ENCODE results near the gene LRRIQ4. TPM values are rescaled to one million over a fixed set of nuclear protein-coding genes. Genes with fewer than 3 reads are reported as not detected.
A peak's percentile ranks its signal among the peaks of the same experiment; 100 is the strongest.

Gene LRRIQ4
- total RNA-seq, 6 experiments from 2014 or later = not detected

DNA sequence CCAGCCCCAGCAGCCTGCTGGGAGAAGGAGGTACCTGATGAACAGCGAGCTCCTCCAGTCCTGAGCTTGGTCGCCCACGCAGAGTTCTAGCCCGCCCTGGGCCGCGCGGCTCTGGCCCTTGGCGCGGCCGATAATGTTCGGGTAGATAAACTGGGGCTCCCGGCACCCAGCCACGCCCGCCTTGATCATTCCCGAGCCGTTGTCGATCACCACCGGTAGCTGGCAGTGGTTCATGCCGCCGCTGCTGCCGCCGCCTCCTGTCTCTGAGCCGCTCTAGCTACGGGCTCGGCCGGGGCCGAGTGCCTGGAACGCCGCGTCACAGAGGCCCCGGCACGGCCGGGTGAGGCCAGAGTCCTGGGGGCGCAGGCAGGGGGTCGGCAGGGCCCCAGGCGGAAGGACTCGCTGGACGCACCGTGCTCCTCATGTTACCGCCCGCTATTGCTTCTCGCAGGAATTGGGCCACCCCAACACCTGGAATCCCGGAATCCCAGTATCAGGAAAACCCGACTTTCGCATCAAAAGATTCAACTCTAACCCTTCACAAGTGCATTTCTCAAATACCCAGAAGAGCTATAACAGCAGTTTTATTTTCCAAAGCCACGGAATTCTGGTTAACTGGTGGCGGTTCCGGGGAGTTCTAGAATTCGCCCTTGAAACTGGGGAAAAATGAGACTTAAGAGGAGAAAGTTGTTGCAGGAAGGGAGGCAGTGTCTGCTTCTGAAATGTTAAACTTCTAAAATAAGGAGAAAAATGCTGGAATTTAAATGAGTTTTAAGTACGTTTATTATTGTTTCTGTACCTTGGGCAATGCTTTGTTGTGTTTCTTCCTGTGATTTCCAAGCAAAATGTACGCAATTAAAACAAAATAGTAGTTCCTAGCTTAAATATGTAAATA is 43.1 kb upstream of the LRRIQ4 start, which contains the start of gene ACTRT3:
TSS of gene ACTRT3 (minus strand) at position 275 of the 895 bp plus-strand sequence. CDS start at position 234, 41 bp downstream.
- H3K36me3 ChIP-seq = peaks cover 0 to 3% (median 0%) of the 10 kb centered on the region in 4 donors
- ATAC-seq (peak; percentile 10 to 53 (median 20)), DNase-seq (peak; percentile 74 to 80 (median 78))
- WGBS (ENCODE audit: insufficient coverage, low coverage, low lambda C conversion rate, missing lambda C conversion rate) = 0% methylated on average over 29 of the region's 51 CpGs
- H3K27me3 ChIP-seq = no peaks in the 10 kb centered on the region
- H3K4me3 ChIP-seq = peak within 1 kb of the TSS; percentile 48 to 69 (median 58)
- peak within 1 kb of the TSS; percentile 74 to 92 (median 90) for H3K27ac ChIP-seq
- TF ChIP-seq, protein P1, sequence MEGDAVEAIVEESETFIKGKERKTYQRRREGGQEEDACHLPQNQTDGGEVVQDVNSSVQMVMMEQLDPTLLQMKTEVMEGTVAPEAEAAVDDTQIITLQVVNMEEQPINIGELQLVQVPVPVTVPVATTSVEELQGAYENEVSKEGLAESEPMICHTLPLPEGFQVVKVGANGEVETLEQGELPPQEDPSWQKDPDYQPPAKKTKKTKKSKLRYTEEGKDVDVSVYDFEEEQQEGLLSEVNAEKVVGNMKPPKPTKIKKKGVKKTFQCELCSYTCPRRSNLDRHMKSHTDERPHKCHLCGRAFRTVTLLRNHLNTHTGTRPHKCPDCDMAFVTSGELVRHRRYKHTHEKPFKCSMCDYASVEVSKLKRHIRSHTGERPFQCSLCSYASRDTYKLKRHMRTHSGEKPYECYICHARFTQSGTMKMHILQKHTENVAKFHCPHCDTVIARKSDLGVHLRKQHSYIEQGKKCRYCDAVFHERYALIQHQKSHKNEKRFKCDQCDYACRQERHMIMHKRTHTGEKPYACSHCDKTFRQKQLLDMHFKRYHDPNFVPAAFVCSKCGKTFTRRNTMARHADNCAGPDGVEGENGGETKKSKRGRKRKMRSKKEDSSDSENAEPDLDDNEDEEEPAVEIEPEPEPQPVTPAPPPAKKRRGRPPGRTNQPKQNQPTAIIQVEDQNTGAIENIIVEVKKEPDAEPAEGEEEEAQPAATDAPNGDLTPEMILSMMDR (IDR thresholded peaks at IDR 0.05) = no peak
- peak; percentile 78 for TF ChIP-seq POLR2A (IDR thresholded peaks at IDR 0.05)
- no peaks in the 10 kb centered on the region for H3K9me3 ChIP-seq
- peaks cover 0 to 9% (median 0%) of the 10 kb centered on the region in 4 donors for H3K4me1 ChIP-seq
- intact Hi-C loops (cut with DNase I) = no loop called here

DNA sequence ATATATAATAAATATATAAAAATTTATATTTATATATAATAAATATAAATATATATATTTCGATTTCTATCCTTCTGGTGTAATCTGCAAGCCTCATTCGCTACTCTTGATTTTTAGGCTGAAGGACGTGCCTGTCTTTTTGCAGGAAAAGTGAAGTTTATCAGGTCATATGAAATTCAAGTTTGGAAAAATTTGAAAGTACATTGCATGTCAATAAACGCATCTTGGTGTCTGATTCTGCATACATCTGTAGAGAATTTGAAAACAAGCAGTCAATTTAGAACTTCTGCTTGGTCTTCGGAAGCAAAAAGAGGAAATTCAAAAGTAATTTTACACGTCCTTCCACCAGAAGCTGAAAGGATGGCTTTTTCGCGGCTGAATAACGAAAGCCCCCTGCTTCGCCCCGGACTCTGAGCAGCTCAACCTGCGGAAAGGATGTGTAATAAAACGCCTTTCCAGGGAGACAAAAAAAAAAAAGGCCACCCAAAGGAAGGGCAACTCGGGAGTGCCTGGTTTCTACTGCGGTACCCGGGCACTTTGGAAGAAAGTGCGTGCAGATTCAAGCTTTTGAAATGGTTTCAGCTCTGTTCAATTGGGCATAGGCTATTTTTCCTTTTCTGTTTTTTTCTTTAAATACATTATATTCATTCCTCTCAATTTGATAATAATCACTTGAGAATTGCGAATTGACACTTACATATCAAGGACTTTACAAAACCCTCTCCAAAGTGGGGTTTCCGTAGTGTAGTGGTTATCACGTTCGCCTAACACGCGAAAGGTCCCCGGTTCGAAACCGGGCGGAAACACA is 41.0 kb upstream of the LRRIQ4 start:
- peak overlapping the region; percentile 70 to 92 (median 79) for H3K4me3 ChIP-seq
- no peaks in the 10 kb centered on the region for H3K9me3 ChIP-seq
- H3K36me3 ChIP-seq = peaks cover 0 to 16% (median 0%) of the 10 kb centered on the region in 4 donors
- TF ChIP-seq, protein P1 (IDR thresholded peaks at IDR 0.05) = no peak
- TF ChIP-seq POLR2A (IDR thresholded peaks at IDR 0.05) = no peak
- intact Hi-C loops (cut with DNase I) = no loop called here
- DNase-seq (peak in 2 of 3 donors; percentile 35 to 38), ATAC-seq (peak in 3 of 4 donors; percentile 25 to 37 (median 31))
- H3K4me1 ChIP-seq = peaks cover 0 to 19% (median 5%) of the 10 kb centered on the region in 4 donors
- peak overlapping the region; percentile 96 to 99 (median 99) for H3K27ac ChIP-seq
- under 1% methylated on average over 27 of the region's 27 CpGs for WGBS (ENCODE audit: insufficient coverage, low coverage, low lambda C conversion rate, missing lambda C conversion rate)
- no peaks in the 10 kb centered on the region for H3K27me3 ChIP-seq

- Histone ChIP-seq H3K4me3 (peak overlapping the region; percentile 70 to 92 (median 79)), H3K4me1 (peaks cover 0 to 19% (median 5%) of the 10 kb centered on the region in 4 donors), H3K36me3 (peaks cover 0 to 22% (median 0%) of the 10 kb centered on the region in 4 donors), H3K9me3 (no peaks in the 10 kb centered on the region), H3K27ac (peak overlapping the region; percentile 96 to 99 (median 99)), H3K27me3 (no peaks in the 10 kb centered on the region)
- DNase-seq = peak; percentile 57 to 75 (median 73)
- TF ChIP-seq POLR2A (IDR thresholded peaks at IDR 0.05) = no peak
- TF ChIP-seq, protein P1 (IDR thresholded peaks at IDR 0.05) = no peak
- peak; percentile 52 to 62 (median 56) for ATAC-seq
- intact Hi-C loops (cut with DNase I) = no loop called here
- under 1% methylated on average over 15 of the region's 15 CpGs for WGBS (ENCODE audit: insufficient coverage, low coverage, low lambda C conversion rate, missing lambda C conversion rate)
Measured at GRCh38 chr3:169772305-169772896, 40.3 kb upstream of the LRRIQ4 start.
